Upper lobe of left lung (tissue), 6 donors: ENCODE results near the gene ARL14. TPM values are rescaled to one million over a fixed set of nuclear protein-coding genes. Genes with fewer than 3 reads are reported as not detected.
A peak's percentile ranks its signal among the peaks of the same experiment; 100 is the strongest.

Source experiments
- ATAC-seq, 2 donors: fragments of 200-7000 bp; cut with Tn5 transposase; one replicate each; pipeline ENCODE4 v1.9.1; 2022; ENCODE audit warnings: mild to moderate bottlenecking in 2 of 2, moderate library complexity in 2 of 2; ENCODE audit not compliant: low FRiP score in 2 of 2
- DNase-seq, 2 donors: peaks; one replicate each; pipeline ENCODE4 v3.0.0-alpha.2; 2019 to 2020
- H3K27ac ChIP-seq, 4 donors: fragments of 200-600 bp; sonication (generic); one replicate each; pipeline ENCODE4 v1.5.1; 2016 to 2019
- H3K27me3 ChIP-seq, 4 donors: fragments of 200-600 bp; sonication (generic); one replicate each; pipeline ENCODE4 v1.5.1; 2017 to 2019
- H3K36me3 ChIP-seq, 4 donors: fragments of 200-600 bp; sonication (generic); one replicate each; pipeline ENCODE4 v1.5.1; 2016 to 2019
- H3K4me1 ChIP-seq, 4 donors: fragments of 200-600 bp; sonication (generic); one replicate each; pipeline ENCODE4 v1.5.1; 2018 to 2019
- H3K4me3 ChIP-seq, 4 donors: fragments of 200-600 bp; sonication (generic); one replicate each; pipeline ENCODE4 v1.5.1; 2017 to 2019; ENCODE audit warnings: mild to moderate bottlenecking in 2 of 4, moderate library complexity in 1 of 4
- H3K9me3 ChIP-seq, 4 donors: fragments of 200-600 bp; sonication (generic); one replicate each; pipeline ENCODE4 v1.5.1; 2018 to 2019
- EP300 ChIP-seq, 4 donors: sonication (generic); formaldehyde crosslinking; IDR thresholded peaks; one replicate each; pipeline ENCODE4 v1.5.1; 2017; ENCODE audit warnings: antibody characterized with exemption in 4 of 4, control low read depth in 2 of 4
- POLR2A ChIP-seq, 4 donors: fragments of 450-650 bp; IDR thresholded peaks; one replicate each; pipeline ENCODE4 v1.5.1; 2016 to 2017; ENCODE audit warnings: antibody characterized with exemption in 4 of 4, mild to moderate bottlenecking in 2 of 4
- POLR2AphosphoS5 ChIP-seq, 2 donors: sonication (generic); formaldehyde crosslinking; IDR thresholded peaks; one replicate each; pipeline ENCODE4 v1.5.1; 2017; ENCODE audit warnings: antibody characterized with exemption in 2 of 2
- WGBS, 2 donors: methylation state at CpG; one replicate each; pipeline ENCODE4 v1.1.5; 2017 to 2018; 5-methylcytosine and 5-hydroxymethylcytosine counted together
- total RNA-seq, 6 donors: library from RNA; depleted of rRNA in 4 of 6; stranded (reverse); fragments of >200 nt in 4 of 6; gene quantifications; one replicate each; pipeline versions ENCODE4 v1.1.0 to v1.2.1, GENCODE V29; 2016 to 2021
- TF ChIP-seq, protein P1 (sequence below), 6 experiments: fragments of 450-650 bp in 4 of 6; fragments of 200-600 bp in 2 of 6; sonication (generic) in 2 of 6; IDR thresholded peaks; one replicate each; pipeline ENCODE4 v1.5.1; 2016 to 2019; ENCODE audit warnings: antibody characterized with exemption in 6 of 6
- donor health status: DM: no; HTN: no; CAD: no; lungs with moderate emphysema.
- donor health status: DM: no; HTN: yes; CAD: no; lungs with severe emphysema.

Gene ARL14
- not detected for total RNA-seq

DNA sequence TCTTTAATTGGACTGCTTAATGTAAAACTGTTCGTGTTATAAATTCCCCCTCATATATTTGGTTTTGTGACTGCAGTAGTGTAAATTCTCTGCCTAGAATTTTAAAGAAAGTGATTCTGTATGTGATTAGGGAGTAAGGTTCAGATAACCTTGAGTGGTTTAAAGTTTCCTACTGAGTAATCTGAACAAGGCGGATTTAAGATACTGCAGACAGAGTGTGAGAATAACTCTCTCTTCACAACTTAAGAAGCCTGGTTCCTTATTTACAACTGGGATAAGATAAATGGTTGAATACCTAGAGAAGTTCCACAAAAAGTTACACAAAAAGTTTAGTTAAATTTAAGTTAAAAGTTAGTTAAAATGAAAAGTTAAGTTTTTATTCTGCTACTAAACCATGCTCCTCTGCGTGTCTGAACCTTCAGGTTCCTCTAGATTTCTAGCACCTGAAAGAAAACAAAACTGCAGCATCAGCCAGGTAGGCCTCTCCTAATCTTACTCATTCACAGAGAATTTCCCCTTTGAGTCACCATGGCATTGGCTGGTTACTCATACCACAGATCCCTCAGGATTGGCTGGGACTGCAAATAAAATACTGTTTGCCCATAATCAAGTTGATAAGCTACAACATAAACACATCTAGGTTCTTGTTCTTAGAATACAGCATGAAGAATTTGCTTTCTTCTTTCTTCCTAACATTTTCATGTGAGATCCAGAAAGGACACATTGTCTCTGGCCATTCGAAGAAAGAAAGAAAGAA lies at the start of gene ARL14:
Gene ARL14 (plus strand): TSS at position 614 of the 757 bp plus-strand sequence. CDS start 187 bp downstream, outside the sequence.
- H3K4me1 ChIP-seq, result no peaks in the 10 kb centered on the region
- no peaks in the 10 kb centered on the region for H3K27me3 ChIP-seq
- ATAC-seq (peak in 1 of 2 donors; percentile 49), DNase-seq (no peak)
- 75 to 78% methylated on average over 4 of the region's 4 CpGs for WGBS, 2 donors
- H3K36me3 ChIP-seq, result no peaks in the 10 kb centered on the region
- no peaks in the 10 kb centered on the region for H3K9me3 ChIP-seq
- H3K27ac ChIP-seq, result no peak within 1 kb of the TSS
- TF ChIP-seq, protein P1, sequence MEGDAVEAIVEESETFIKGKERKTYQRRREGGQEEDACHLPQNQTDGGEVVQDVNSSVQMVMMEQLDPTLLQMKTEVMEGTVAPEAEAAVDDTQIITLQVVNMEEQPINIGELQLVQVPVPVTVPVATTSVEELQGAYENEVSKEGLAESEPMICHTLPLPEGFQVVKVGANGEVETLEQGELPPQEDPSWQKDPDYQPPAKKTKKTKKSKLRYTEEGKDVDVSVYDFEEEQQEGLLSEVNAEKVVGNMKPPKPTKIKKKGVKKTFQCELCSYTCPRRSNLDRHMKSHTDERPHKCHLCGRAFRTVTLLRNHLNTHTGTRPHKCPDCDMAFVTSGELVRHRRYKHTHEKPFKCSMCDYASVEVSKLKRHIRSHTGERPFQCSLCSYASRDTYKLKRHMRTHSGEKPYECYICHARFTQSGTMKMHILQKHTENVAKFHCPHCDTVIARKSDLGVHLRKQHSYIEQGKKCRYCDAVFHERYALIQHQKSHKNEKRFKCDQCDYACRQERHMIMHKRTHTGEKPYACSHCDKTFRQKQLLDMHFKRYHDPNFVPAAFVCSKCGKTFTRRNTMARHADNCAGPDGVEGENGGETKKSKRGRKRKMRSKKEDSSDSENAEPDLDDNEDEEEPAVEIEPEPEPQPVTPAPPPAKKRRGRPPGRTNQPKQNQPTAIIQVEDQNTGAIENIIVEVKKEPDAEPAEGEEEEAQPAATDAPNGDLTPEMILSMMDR (IDR thresholded peaks at IDR 0.05), result no peak
- TF ChIP-seq POLR2AphosphoS5 (IDR thresholded peaks at IDR 0.05) (no peak), POLR2A (IDR thresholded peaks at IDR 0.05) (no peak), EP300 (IDR thresholded peaks at IDR 0.05) (no peak)
- H3K4me3 ChIP-seq, result no peak within 1 kb of the TSS

DNA sequence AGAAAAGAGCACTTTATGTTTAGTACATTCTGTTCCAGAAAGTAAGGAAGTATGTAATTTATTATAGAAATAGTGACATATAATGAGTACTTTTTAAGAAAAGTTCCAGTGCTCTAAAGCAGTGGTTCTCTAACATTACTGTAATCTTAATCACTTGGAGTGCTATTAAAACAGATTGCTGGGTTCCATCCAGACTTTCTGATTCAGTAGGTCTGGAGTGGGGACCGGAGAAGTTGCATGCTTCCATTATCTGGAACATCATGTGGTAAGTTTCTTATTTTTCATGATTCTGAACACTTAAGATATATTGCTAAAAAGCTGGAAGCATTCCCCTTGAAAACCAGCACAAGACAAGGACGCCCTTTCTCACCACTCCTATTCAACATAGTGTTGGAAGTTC lies 47.5 kb upstream of the ARL14 start:
- DNase-seq, result no peak
- Histone ChIP-seq H3K27ac (no peak overlapping the region), H3K4me1 (no peaks in the 10 kb centered on the region), H3K36me3 (no peaks in the 10 kb centered on the region), H3K9me3 (no peaks in the 10 kb centered on the region), H3K4me3 (no peak overlapping the region), H3K27me3 (no peaks in the 10 kb centered on the region)
- no peak for TF ChIP-seq POLR2AphosphoS5 (IDR thresholded peaks at IDR 0.05)
- no peak for TF ChIP-seq EP300 (IDR thresholded peaks at IDR 0.05)
- TF ChIP-seq, protein P1 (IDR thresholded peaks at IDR 0.05), result no peak
- no peak for TF ChIP-seq POLR2A (IDR thresholded peaks at IDR 0.05)
- no peak for ATAC-seq
- 73 to 76% methylated on average over 2 of the region's 2 CpGs for WGBS, 2 donors

DNA sequence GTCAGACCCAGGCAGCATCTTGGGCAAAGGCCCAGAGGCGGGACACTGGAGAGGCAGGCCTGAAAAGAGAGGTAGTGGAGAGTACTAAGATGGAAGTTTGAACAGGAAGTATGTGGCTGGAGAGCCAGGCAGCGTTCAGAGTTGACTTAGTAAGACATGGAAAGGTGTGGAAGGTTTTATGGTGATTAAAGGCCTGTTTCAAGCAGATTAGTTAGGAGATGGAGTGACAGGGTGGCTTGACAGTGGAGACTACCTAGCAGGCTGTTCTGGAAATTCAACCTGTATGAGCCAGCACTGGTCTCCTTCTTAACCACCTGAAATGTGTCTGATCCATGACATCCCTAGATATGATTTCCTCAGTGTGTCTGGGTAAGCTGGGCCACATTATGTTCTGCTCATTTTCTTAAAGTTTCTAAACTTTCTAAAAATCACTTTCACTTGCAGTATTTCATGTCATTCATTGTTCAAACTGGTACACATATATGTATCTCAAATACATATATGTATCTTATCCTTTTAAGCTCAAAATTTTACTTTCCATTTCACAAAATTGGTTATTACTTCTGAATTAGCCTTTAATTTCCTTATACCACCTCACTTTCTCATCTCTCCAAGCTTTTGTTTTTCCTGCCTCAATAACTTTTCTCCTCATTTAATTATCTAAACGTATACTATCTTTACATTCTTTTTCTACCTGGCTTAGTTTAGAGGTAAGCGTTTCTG lies 43.4 kb upstream of the ARL14 start:
- ATAC-seq (no peak), DNase-seq (no peak)
- Histone ChIP-seq H3K4me1 (no peaks in the 10 kb centered on the region), H3K27me3 (no peaks in the 10 kb centered on the region), H3K27ac (no peak overlapping the region), H3K36me3 (no peaks in the 10 kb centered on the region), H3K9me3 (no peaks in the 10 kb centered on the region), H3K4me3 (no peak overlapping the region)
- WGBS, 2 donors, result 71 to 78% methylated on average over 4 of the region's 4 CpGs
- no peak for TF ChIP-seq POLR2A (IDR thresholded peaks at IDR 0.05)
- TF ChIP-seq, protein P1 (IDR thresholded peaks at IDR 0.05), result no peak
- TF ChIP-seq EP300 (IDR thresholded peaks at IDR 0.05), result no peak
- TF ChIP-seq POLR2AphosphoS5 (IDR thresholded peaks at IDR 0.05), result no peak

DNA sequence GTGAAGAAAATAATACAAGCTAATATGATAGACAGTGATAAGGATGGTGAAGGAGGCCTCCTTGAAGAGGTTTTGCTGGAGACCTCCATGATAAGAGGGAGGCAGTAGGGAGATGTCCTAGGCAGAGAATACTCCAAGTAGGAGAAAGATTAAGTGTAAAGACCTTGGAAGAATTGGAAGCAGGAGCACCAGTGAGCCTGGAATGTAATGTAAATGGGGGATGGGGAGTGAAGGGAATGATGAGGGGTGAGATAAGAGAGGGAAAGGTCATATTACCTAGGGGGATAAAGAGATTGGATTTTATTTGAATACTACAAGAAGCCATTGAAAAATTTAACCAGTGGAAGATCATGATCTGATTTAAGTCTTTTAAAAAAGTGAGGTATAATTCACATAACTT lies 41.7 kb upstream of the ARL14 start:
- no peak overlapping the region for H3K4me3 ChIP-seq
- no peaks in the 10 kb centered on the region for H3K36me3 ChIP-seq
- H3K4me1 ChIP-seq, result no peaks in the 10 kb centered on the region
- H3K9me3 ChIP-seq, result no peaks in the 10 kb centered on the region
- no peak overlapping the region for H3K27ac ChIP-seq
- DNase-seq, result no peak
- TF ChIP-seq POLR2A (IDR thresholded peaks at IDR 0.05) (no peak), POLR2AphosphoS5 (IDR thresholded peaks at IDR 0.05) (no peak), EP300 (IDR thresholded peaks at IDR 0.05) (no peak)
- TF ChIP-seq, protein P1 (IDR thresholded peaks at IDR 0.05), result no peak
- no peak for ATAC-seq
- no peaks in the 10 kb centered on the region for H3K27me3 ChIP-seq
